ELR (cell line): Measurements from ENCODE around the gene KRTAP10-5.
"Not testable (repeated sequence)": the region's sequence is repeated elsewhere in the genome, so short reads cannot be mapped to it uniquely, and the experiment has no call there.

ENCODE experiments used
- DNase-seq: peaks from one replicate; pipeline ENCODE4 v3.0.0-alpha.2; 2015; ENCODE audit warnings: low read depth

Gene KRTAP10-5

DNA sequence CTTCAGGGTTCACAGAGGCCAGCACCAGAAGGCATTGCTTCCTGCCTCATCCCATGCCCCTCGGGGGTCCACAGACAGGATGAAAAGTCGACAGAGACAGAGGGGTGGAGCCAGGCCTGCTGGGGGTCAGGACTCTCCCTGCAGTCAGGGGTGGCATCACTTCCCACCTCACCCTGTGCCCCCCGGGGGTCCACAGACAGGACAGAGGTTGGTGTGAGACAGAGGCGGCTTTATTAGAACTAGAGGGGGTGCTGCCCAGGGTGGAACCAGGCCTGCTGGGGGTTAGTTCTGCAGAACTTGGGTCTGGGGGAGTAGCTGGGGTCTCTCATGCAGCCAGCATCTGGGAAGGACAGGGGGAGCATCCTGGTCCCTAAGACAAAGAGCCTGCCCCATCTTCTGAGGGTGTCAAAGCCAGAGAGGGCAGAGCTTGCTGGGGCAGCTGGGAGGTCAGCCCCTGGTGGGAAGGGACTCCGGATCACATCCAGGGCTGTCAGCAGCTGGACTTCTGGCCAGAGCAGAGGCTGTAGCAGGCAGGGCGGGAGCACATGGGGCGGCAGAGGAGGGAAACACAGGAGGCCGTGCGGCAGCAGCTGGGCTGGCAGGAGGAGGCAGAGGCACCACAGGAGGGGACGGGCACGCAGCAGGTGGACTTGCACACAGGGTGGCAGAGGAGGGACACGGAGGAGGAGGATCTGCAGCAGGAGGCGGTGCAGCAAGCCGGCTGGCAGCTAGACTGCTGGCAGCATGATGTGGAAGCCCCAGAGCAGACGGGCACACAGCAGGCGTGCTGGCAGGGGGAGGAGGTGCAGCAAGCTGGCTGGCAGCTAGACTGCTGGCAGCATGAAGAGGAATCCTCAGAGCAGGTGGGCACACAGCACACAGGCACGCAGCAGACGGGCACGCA, 10.7 kb upstream of the KRTAP10-5 start:
- DNase-seq: not testable (repeated sequence)

- no peak for DNase-seq
Measured at GRCh38 chr21:44590311-44590721, 9.9 kb upstream of the KRTAP10-5 start.

- no peak for DNase-seq
Measured at GRCh38 chr21:44589586-44590305, 9.3 kb upstream of the KRTAP10-5 start.

DNA sequence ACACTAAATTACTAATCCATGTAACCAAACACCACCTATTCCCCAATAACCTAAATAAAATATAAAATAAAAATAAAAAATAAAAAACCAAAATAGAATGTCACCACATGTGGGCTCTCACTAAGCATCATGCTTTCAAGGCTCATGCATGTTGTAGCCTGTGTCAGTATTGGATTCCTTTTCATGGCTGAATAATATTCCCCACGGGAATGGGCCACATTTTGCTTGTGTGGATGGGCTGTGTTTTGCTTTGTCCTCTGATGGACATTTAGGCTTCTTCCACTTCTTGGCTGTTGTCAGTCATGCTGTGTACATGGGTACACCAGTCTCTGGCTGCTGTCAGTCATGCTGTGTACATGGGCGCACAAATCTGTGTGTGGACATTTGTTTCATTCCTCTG, 8.7 kb upstream of the KRTAP10-5 start:
- DNase-seq: no peak

DNA sequence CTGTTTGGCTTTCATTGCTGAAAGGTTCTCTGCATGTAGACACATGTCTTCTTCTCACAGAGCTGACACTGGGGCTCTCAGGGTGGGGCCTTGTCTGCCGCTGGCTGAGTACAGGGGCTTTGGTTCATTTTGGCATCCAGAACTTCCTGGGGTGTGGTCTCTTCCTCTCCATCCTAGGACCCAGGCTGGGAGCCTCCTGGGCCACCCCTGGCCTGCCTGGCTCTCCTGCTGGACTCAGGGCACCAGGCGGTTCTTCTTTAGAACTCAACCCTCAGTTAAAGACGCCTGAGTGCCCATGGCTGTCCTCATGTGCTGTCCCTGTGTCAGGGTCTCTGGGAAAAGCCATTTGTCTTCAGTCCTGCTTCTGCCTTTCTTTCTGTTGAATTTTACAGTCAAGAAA, 5.5 kb upstream of the KRTAP10-5 start:
- DNase-seq: no peak

GRCh38 chr21:44583800-44584147, 3.4 kb upstream of the KRTAP10-5 start:
- DNase-seq: no peak

GRCh38 chr21:44583089-44583799, 2.8 kb upstream of the KRTAP10-5 start:
- DNase-seq: no peak

GRCh38 chr21:44582055-44582454, 1.7 kb upstream of the KRTAP10-5 start:
- DNase-seq: no peak

GRCh38 chr21:44581158-44581557, 754 bp upstream of the KRTAP10-5 start:
- no peak for DNase-seq

GRCh38 chr21:44579833-44580144, 615 bp downstream of the KRTAP10-5 start:
- no peak for DNase-seq

DNA sequence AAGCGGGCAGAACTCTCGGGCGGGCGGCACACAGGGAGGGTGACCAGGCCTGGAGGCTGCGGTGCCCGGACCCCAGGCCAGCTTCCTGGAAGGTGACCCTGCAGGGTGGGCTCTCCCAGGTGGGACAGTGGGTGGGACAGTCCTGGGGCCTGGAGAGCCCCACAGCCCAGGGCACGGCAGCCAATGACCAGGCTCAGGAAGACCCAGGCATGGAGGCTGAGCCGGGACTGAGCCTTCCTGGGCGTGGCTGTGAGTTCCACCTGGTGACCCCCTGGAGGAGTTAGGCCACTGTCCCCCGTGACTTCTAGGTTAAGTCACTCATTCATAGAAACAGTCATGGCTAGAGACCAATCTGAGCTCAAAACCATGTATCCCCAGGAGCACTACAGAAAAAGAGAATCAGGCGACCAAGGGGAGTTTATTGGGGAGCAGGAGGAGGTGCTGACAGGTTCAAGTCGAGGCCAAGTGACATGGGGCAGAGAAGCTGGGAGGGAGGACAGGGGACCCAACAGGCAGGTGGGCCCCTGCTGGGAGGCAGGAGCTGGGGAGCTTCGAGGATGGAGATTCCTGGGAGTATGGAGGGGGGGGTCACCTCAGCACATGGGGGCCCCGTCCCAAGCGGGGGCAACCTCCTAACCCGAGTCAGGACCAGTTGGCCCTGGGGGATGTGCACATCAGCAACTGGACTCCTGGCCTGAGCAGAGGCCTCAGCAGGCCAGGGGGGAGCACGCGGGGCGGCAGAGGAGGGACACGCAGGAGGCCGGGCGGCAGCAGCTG, 1.2 kb downstream of the KRTAP10-5 start:
- DNase-seq: no peak

DNA sequence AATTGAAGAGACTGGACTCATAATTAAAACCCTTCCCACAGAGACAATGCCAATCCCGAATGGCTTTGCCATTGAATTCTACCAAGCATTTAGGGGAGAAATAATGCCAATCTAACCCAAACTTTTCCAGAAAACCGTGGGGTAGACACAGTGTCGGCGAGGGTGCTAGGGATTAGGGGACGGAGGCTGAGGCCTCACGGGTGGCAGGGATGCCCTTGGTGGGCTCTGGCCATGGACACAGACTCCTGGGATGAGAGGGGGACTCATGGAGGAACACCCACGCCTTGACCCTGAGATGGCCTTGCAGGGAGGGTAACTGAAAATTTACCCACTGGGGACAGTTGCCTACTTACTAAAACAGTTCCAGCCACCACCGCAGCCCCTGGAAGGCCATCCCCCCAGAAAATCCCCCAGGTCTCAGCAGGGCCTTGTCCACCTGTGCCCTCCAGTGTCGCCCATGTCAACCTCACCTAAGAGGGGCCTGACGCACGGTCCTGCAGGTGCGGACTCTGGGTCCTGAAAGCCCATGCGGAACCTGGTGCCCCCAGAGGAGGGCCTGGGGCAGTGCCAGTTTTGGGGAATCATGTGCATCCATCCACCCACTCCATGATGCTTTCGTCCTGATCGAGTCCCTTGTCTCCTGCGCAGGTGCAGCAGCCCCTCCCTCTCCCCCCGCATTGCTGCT, 1.9 kb downstream of the KRTAP10-5 start:
- DNase-seq: no peak

DNA sequence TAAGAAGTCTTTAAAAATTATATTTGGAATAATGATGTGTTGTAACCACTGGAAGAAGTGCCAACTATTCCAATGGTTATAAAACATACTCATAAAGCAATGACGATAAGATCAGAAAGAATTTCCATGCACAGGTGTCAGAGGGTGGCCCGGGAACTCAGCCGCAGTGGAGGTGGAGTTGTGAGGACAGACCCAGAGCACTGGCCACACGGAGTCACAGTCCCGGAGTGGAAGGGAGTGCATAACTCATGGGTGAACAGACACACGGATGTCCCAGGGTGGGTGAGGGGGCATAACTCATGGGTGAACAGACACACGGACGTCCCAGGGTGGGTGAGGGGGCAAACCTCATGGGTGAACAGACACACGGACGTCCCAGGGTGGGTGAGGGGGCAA, 4.4 kb downstream of the KRTAP10-5 start:
- no peak for DNase-seq

GRCh38 chr21:44575307-44576024, 4.9 kb downstream of the KRTAP10-5 start:
- DNase-seq: no peak

DNA sequence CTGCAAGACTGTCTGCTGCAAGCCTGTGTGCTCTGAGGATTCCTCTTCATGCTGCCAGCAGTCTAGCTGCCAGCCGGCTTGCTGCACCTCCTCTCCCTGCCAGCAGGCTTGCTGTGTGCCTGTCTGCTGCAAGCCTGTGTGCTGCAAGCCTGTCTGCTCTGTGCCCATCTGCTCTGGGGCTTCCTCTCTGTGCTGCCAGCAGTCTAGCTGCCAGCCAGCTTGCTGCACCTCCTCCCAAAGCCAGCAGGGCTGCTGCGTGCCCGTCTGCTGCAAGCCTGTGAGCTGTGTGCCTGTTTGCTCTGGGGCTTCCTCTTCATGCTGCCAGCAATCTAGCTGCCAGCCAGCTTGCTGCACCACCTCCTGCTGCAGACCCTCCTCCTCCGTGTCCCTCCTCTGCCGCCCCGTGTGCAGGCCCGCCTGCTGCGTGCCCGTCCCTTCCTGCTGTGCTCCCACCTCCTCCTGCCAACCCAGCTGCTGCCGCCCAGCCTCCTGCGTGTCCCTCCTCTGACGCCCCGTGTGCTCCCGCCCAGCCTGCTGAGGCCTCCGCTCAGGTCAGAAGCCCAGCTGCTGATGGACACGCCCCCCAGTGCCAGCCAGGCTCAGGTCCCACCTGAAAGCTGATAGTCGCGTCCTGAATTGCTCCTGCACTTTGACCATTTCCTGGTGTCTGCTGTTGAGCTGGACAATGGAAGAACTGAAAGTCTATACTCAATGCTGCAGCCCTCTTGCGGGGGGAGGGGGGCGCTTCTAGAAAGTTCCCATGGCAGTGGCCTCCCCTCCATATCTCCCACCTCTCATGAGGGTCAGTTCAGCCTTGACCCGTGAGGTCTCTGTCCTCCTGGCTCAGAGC, 5.7 kb downstream of the KRTAP10-5 start:
- DNase-seq: no peak

DNA sequence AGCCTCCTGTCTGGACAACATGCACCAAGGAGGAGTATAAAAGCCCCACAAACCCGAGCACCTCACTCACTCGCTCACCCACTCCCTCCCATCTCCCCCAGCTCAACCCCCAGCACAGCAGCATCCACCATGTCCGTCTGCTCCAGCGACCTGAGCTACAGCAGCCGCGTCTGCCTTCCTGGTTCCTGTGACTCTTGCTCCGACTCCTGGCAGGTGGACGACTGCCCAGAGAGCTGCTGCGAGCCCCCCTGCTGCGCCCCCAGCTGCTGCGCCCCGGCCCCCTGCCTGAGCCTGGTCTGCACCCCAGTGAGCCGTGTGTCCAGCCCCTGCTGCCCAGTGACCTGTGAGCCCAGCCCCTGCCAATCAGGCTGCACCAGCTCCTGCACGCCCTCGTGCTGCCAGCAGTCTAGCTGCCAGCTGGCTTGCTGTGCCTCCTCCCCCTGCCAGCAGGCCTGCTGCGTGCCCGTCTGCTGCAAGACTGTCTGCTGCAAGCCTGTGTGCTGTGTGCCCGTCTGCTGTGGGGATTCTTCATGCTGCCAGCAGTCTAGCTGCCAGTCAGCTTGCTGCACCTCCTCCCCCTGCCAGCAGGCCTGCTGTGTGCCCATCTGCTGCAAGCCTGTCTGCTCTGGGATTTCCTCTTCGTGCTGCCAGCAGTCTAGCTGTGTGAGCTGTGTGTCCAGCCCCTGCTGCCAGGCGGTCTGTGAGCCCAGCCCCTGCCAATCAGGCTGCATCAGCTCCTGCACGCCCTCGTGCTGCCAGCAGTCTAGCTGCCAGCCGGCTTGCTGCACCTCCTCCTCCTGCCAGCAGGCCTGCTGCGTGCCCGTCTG, 6.6 kb downstream of the KRTAP10-5 start, which contains the start of gene KRTAP10-4:
KRTAP10-4 (plus strand) TSS at position 100 of the 827 bp plus-strand sequence; CDS start at position 130, 30 bp downstream.
- not testable (repeated sequence) for DNase-seq

DNA sequence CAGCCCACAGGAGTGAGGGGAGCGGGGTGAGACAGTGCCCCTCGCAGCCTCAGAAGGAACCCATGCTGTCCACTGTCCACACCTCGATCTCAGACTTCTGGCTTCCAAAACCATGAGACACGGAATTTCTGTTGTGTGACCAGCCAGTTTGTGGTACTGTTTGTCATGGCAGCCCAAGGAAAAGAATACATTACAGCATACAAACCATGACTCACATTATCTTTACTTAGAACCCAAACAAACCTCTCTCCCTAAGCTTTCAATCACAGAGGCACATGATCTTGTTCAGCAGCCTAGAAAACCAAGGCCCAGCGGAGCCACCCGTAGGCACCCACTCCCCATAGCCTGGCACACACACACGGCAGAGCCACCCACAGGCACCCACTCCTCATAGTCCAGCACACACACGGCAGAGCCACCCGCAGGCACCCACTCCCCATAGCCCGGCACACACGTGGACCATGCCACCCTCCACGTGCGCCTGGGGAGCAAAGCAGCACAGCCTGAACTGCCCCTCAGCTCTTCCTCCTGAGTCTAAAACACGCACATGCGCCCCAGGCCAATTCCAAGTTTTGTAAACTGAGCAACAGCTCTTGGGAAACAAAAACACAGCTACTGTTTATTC, 7.3 kb downstream of the KRTAP10-5 start:
- DNase-seq: peak; percentile 4
